HEK293 (cell line): ENCODE measurements around the gene SBSN.
A peak's percentile ranks its signal among the peaks of the same experiment; 100 is the strongest.

Experiments
- CTCF ChIA-PET: fragments of 350-600 bp; formaldehyde crosslinking; extraction: SDS; loops from one replicate; lab custom pipeline; 2021; ENCODE audit warnings: antibody characterized with exemption; lab: Yijun Ruan, JAX
- POLR2A ChIA-PET: fragments of 300-600 bp; formaldehyde crosslinking; extraction: SDS; loops from one replicate; lab custom pipeline; 2020; ENCODE audit warnings: antibody characterized with exemption, inconsistent platforms; lab: Yijun Ruan, JAX
- H3K27ac ChIP-seq: fragments of 200-500 bp; sonication (Bioruptor generic); 2 replicates; pipeline ENCODE4 v1.5.1; 2014; ENCODE audit warnings: low read depth, low read length, control low read depth, inconsistent platforms; ENCODE audit errors: extremely low read depth
- H3K36me3 ChIP-seq, 2 experiments: fragments of 200-500 bp in 1 of 2; sonication (Bioruptor generic) in 1 of 2; 1 replicate in 1 of 2; 2 replicates in 1 of 2; pipeline ENCODE4 v1.5.1; 2014 to 2017; ENCODE audit warnings: inconsistent platforms in 2 of 2, low read length in 2 of 2; ENCODE audit not compliant: control insufficient read depth in 2 of 2, insufficient read depth in 1 of 2
- H3K4me1 ChIP-seq: fragments of 200-500 bp; sonication (Bioruptor generic); 2 replicates; pipeline ENCODE4 v1.5.1; 2014; ENCODE audit warnings: mild to moderate bottlenecking, low read length, inconsistent platforms; ENCODE audit not compliant: control insufficient read depth, insufficient read depth
- H3K4me3 ChIP-seq: 2 replicates; pipeline ENCODE4 v1.5.1; 2011; ENCODE audit warnings: low read depth, mild to moderate bottlenecking, control low read depth, low read length, moderate library complexity
- H3K9me3 ChIP-seq: fragments of 200-500 bp; sonication (Bioruptor generic); 2 replicates; pipeline ENCODE4 v1.5.1; 2014; ENCODE audit warnings: low read depth, low read length, inconsistent platforms; ENCODE audit not compliant: control insufficient read depth, insufficient read depth
- BCL11B ChIP-seq: fragments of 450-650 bp; formaldehyde crosslinking; IDR thresholded peaks from 2 replicates; pipeline ENCODE4 v1.5.1; 2016; ENCODE audit warnings: low read depth, missing biosample characterization, missing genetic modification characterization
- IKZF3 ChIP-seq: fragments of 450-650 bp; IDR thresholded peaks from 2 replicates; pipeline ENCODE4 v1.5.0; 2018; ENCODE audit warnings: missing biosample characterization, mild to moderate bottlenecking, missing genetic modification characterization, moderate library complexity
- KLF1 ChIP-seq: fragments of 450-650 bp; formaldehyde crosslinking; IDR thresholded peaks from 2 replicates; pipeline ENCODE4 v1.5.1; 2016; ENCODE audit warnings: missing biosample characterization, missing genetic modification characterization
- KLF10 ChIP-seq: fragments of 450-650 bp; IDR thresholded peaks from 2 replicates; pipeline ENCODE4 v1.5.1; 2018; ENCODE audit warnings: missing biosample characterization, mild to moderate bottlenecking, missing genetic modification characterization
- MYNN ChIP-seq: fragments of 450-650 bp; formaldehyde crosslinking; IDR thresholded peaks from 2 replicates; pipeline ENCODE4 v1.5.1; 2016; ENCODE audit warnings: missing biosample characterization, missing genetic modification characterization, borderline replicate concordance
- SCRT2 ChIP-seq: fragments of 450-650 bp; formaldehyde crosslinking; IDR thresholded peaks from 2 replicates; pipeline ENCODE4 v1.5.1; 2016; ENCODE audit warnings: missing biosample characterization, missing genetic modification characterization
- SP3 ChIP-seq: fragments of 450-650 bp; formaldehyde crosslinking; IDR thresholded peaks from 2 replicates; pipeline ENCODE4 v1.5.1; 2016; ENCODE audit warnings: missing biosample characterization, missing genetic modification characterization
- ZEB2 ChIP-seq: fragments of 450-650 bp; formaldehyde crosslinking; IDR thresholded peaks from 2 replicates; pipeline ENCODE4 v1.5.1; 2016; ENCODE audit warnings: missing biosample characterization, missing genetic modification characterization
- ZNF146 ChIP-seq: fragments of 450-650 bp; formaldehyde crosslinking; IDR thresholded peaks from 2 replicates; pipeline ENCODE4 v1.5.1; 2016; ENCODE audit warnings: missing biosample characterization, missing genetic modification characterization
- ZNF211 ChIP-seq: fragments of 450-650 bp; formaldehyde crosslinking; IDR thresholded peaks from 2 replicates; pipeline ENCODE4 v1.5.1; 2016; ENCODE audit warnings: low read depth, missing biosample characterization, missing genetic modification characterization
- ZNF223 ChIP-seq: fragments of 450-650 bp; formaldehyde crosslinking; IDR thresholded peaks from 2 replicates; pipeline ENCODE4 v1.5.1; 2016; ENCODE audit warnings: missing biosample characterization, missing genetic modification characterization
- ZNF23 ChIP-seq: fragments of 450-650 bp; formaldehyde crosslinking; IDR thresholded peaks from 2 replicates; pipeline ENCODE4 v1.5.1; 2016; ENCODE audit warnings: missing biosample characterization, missing genetic modification characterization, borderline replicate concordance
- ZNF266 ChIP-seq: fragments of 450-650 bp; formaldehyde crosslinking; IDR thresholded peaks from 2 replicates; pipeline ENCODE4 v1.5.1; 2016; ENCODE audit warnings: missing biosample characterization, missing genetic modification characterization, low read depth
- ZNF274 ChIP-seq, 2 experiments: fragments of 200-500 bp in 1 of 2; fragments of 450-650 bp in 1 of 2; sonication (Bioruptor generic) in 1 of 2; formaldehyde crosslinking in 1 of 2; IDR thresholded peaks; 2 replicates each; pipeline versions ENCODE4 v1.5.1 to v1.6.1; 2014 to 2016; ENCODE audit warnings: borderline replicate concordance in 1 of 2, inconsistent platforms in 1 of 2, low read length in 1 of 2, missing biosample characterization in 1 of 2, missing genetic modification characterization in 1 of 2
- ZNF292 ChIP-seq: fragments of 450-650 bp; formaldehyde crosslinking; IDR thresholded peaks from 2 replicates; pipeline ENCODE4 v1.5.1; 2016; ENCODE audit warnings: low read depth, missing biosample characterization, missing genetic modification characterization, borderline replicate concordance
- ZNF335 ChIP-seq: fragments of 450-650 bp; formaldehyde crosslinking; conservative IDR thresholded peaks from 2 replicates; pipeline ENCODE4 v1.5.1; 2016; ENCODE audit warnings: missing biosample characterization, missing genetic modification characterization
- ZNF341 ChIP-seq: fragments of 450-650 bp; formaldehyde crosslinking; IDR thresholded peaks from 2 replicates; pipeline ENCODE4; 2016; ENCODE audit warnings: low read depth, missing biosample characterization, missing genetic modification characterization
- ZNF423 ChIP-seq: fragments of 450-650 bp; formaldehyde crosslinking; IDR thresholded peaks from 2 replicates; pipeline ENCODE4 v1.5.1; 2016; ENCODE audit warnings: missing biosample characterization, missing genetic modification characterization
- ZNF596 ChIP-seq: fragments of 450-650 bp; IDR thresholded peaks from 2 replicates; pipeline ENCODE4 v1.5.0; 2018; ENCODE audit warnings: missing biosample characterization, mild to moderate bottlenecking, missing genetic modification characterization, moderate library complexity
- ZNF677 ChIP-seq: fragments of 450-650 bp; IDR thresholded peaks from 2 replicates; pipeline ENCODE4 v1.5.0; 2018; ENCODE audit warnings: missing biosample characterization, mild to moderate bottlenecking, missing genetic modification characterization, moderate library complexity
- ZNF777 ChIP-seq: fragments of 450-650 bp; formaldehyde crosslinking; IDR thresholded peaks from 2 replicates; pipeline ENCODE4 v1.5.1; 2017; ENCODE audit warnings: missing biosample characterization, missing genetic modification characterization, borderline replicate concordance
- ZNF830 ChIP-seq: fragments of 450-650 bp; IDR thresholded peaks from 2 replicates; pipeline ENCODE4 v1.5.0; 2018; ENCODE audit warnings: missing biosample characterization, missing genetic modification characterization, low read depth, mild to moderate bottlenecking, moderate library complexity
- ZNF843 ChIP-seq: fragments of 450-650 bp; formaldehyde crosslinking; IDR thresholded peaks from 2 replicates; pipeline ENCODE4 v1.5.1; 2016; ENCODE audit warnings: missing biosample characterization, missing genetic modification characterization
- ZSCAN23 ChIP-seq: fragments of 450-650 bp; formaldehyde crosslinking; IDR thresholded peaks from 2 replicates; pipeline ENCODE4 v1.5.1; 2016; ENCODE audit warnings: missing biosample characterization, missing genetic modification characterization
- TF ChIP-seq, protein P1 (sequence below): fragments of 450-650 bp; formaldehyde crosslinking; IDR thresholded peaks from 2 replicates; pipeline ENCODE4 v1.5.1; 2016; ENCODE audit warnings: missing biosample characterization, missing genetic modification characterization
- TF ChIP-seq, protein P2 (sequence below): fragments of 450-650 bp; formaldehyde crosslinking; IDR thresholded peaks from 2 replicates; pipeline ENCODE4 v1.5.1; 2017; ENCODE audit warnings: missing biosample characterization, missing genetic modification characterization
- TF ChIP-seq, protein P3 (sequence below): fragments of 450-650 bp; formaldehyde crosslinking; IDR thresholded peaks from 2 replicates; pipeline ENCODE4 v1.5.1; 2016; ENCODE audit warnings: missing biosample characterization, missing genetic modification characterization

SBSN gene

DNA sequence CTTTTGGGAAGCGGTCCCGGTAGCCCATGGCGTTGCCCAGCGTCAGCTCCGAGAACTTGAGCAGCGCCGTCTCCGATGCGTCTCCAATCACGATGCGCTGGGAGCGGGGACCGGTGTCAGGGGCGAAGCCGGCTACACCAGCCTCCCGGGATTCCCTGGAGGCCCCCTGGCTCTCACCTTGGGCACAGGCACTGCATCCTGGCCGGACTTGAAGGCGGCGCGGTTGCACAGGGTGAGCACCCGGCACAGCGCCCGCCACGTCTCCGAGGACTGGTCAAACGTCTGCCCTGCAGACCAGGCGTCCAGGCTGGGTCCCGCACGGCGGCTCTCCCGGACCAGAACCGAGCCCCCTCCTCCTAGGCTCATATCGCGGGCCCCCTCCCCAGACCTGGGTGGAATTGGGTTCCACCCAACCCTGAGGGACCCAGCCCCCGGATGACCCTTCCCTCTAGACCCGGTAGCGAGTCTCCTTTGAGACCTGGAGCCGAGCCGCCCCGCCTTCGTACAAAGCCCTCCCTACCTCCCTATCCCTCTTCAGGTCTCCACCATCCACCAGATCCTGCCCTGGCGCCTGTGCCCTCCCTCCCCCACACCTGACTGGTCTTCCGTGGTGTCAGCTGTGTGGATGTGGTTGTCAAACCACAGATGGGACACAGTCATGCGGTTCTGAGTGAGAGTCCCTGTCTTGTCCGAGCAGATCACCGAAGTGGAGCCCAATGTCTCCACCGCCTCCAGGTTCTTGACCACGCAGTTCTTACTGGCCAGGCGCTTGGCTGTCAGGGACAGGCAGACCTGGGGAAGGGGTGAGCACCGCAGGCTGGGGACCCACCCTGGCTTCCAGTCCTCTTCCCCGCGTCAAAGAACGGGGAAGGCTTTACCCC lies 30.5 kb upstream of the SBSN start:
- Histone ChIP-seq H3K27ac (no peak overlapping the region), H3K4me3 (no peak overlapping the region), H3K36me3 (no peaks in the 10 kb centered on the region), H3K9me3 (no peaks in the 10 kb centered on the region; the same call in 1 of the 2 replicates)
- POLR2A ChIA-PET, result interaction anchor here (0.5 to 2.1 kb wide), 14 partner anchors 10 to 187 kb away, joined by 3 to 12 read pairs (median 4); partner anchors contain the start of genes COX6B1, HAUS5, PSENEN and RBM42
- 0 out of 2 replicates have a peak, but pooled peaks have one; percentile 6 for TF ChIP-seq ZNF146
- peak; percentile 64; the same call in 1 of the 2 replicates for TF ChIP-seq ZEB2 (tag by site-specific recombination)
- no peak for TF ChIP-seq ZNF274 (IDR thresholded peaks at IDR 0.05; ENCODE audit: low read length)
- TF ChIP-seq ZNF274 (tag by site-specific recombination; IDR thresholded peaks at IDR 0.05; ENCODE audit: borderline replicate concordance), result peak; percentile 46; the same call in 1 of the 2 replicates
- TF ChIP-seq ZNF211, result no peak
- peak; percentile 71; the same call in 1 of the 2 replicates for TF ChIP-seq SP3 (tag by site-specific recombination)
- TF ChIP-seq ZSCAN23 (tag by site-specific recombination), result 0 out of 2 replicates have a peak, but pooled peaks have one; percentile 29
- no peak for TF ChIP-seq ZNF23
- TF ChIP-seq KLF10 (tag by site-specific recombination), result no peak
- TF ChIP-seq ZNF596 (tag by site-specific recombination), result 0 out of 2 replicates have a peak, but pooled peaks have one; percentile 52
- TF ChIP-seq ZNF830 (tag by site-specific recombination), result no peak
- no peak for TF ChIP-seq ZNF266 (tag by site-specific recombination)
- TF ChIP-seq BCL11B, result no peak
- TF ChIP-seq, protein P1, sequence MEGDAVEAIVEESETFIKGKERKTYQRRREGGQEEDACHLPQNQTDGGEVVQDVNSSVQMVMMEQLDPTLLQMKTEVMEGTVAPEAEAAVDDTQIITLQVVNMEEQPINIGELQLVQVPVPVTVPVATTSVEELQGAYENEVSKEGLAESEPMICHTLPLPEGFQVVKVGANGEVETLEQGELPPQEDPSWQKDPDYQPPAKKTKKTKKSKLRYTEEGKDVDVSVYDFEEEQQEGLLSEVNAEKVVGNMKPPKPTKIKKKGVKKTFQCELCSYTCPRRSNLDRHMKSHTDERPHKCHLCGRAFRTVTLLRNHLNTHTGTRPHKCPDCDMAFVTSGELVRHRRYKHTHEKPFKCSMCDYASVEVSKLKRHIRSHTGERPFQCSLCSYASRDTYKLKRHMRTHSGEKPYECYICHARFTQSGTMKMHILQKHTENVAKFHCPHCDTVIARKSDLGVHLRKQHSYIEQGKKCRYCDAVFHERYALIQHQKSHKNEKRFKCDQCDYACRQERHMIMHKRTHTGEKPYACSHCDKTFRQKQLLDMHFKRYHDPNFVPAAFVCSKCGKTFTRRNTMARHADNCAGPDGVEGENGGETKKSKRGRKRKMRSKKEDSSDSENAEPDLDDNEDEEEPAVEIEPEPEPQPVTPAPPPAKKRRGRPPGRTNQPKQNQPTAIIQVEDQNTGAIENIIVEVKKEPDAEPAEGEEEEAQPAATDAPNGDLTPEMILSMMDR, result peak; percentile 18; the same call in 1 of the 2 replicates
- peak; percentile 23; the same call in 1 of the 2 replicates for TF ChIP-seq ZNF341 (tag by site-specific recombination)
- TF ChIP-seq, protein P2, sequence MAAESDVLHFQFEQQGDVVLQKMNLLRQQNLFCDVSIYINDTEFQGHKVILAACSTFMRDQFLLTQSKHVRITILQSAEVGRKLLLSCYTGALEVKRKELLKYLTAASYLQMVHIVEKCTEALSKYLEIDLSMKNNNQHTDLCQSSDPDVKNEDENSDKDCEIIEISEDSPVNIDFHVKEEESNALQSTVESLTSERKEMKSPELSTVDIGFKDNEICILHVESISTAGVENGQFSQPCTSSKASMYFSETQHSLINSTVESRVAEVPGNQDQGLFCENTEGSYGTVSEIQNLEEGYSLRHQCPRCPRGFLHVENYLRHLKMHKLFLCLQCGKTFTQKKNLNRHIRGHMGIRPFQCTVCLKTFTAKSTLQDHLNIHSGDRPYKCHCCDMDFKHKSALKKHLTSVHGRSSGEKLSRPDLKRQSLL (tag by site-specific recombination), result peak; percentile 52; the same call in 1 of the 2 replicates
- TF ChIP-seq SCRT2 (tag by site-specific recombination), result 0 out of 2 replicates have a peak, but pooled peaks have one; percentile 33
- TF ChIP-seq, protein P3, sequence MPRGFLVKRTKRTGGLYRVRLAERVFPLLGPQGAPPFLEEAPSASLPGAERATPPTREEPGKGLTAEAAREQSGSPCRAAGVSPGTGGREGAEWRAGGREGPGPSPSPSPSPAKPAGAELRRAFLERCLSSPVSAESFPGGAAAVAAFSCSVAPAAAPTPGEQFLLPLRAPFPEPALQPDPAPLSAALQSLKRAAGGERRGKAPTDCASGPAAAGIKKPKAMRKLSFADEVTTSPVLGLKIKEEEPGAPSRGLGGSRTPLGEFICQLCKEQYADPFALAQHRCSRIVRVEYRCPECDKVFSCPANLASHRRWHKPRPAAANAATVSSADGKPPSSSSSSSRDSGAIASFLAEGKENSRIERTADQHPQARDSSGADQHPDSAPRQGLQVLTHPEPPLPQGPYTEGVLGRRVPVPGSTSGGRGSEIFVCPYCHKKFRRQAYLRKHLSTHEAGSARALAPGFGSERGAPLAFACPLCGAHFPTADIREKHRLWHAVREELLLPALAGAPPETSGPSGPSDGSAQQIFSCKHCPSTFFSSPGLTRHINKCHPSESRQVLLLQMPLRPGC (tag by site-specific recombination), result 0 out of 2 replicates have a peak, but pooled peaks have one; percentile 9
- TF ChIP-seq IKZF3 (tag by site-specific recombination), result 0 out of 2 replicates have a peak, but pooled peaks have one; percentile 54
- no peak for TF ChIP-seq KLF1 (tag by site-specific recombination)
- TF ChIP-seq ZNF223, result peak; percentile 54; the same call in 1 of the 2 replicates
- peak; percentile 91 for TF ChIP-seq ZNF335 (tag by site-specific recombination)
- no peak for TF ChIP-seq MYNN (tag by site-specific recombination)
- TF ChIP-seq ZNF292 (tag by site-specific recombination), result no peak
- TF ChIP-seq ZNF423 (tag by site-specific recombination), result 0 out of 2 replicates have a peak, but pooled peaks have one; percentile 39
- TF ChIP-seq ZNF677 (tag by site-specific recombination), result 0 out of 2 replicates have a peak, but pooled peaks have one; percentile 36
- TF ChIP-seq ZNF843 (tag by site-specific recombination), result no peak
- peak; percentile 56; the same call in 1 of the 2 replicates for TF ChIP-seq ZNF777 (tag by site-specific recombination)
- TF ChIP-seq, all 188 proteins: peak for 17
- H3K4me1 ChIP-seq, result peaks cover 10% of the 10 kb centered on the region
- CTCF ChIA-PET, result interaction anchor here (0.6 to 4.7 kb wide), 10 partner anchors 11 to 264 kb away, joined by 3 to 53 read pairs (median 4); partner anchors contain the start of gene COX6B1
